Transverse colon (tissue), 4 donors: ENCODE data around the gene NT5C1A. TPM values are rescaled to one million over a fixed set of nuclear protein-coding genes. Genes with fewer than 3 reads are reported as not detected.

Source experiments
- DNase-seq: peaks from one replicate; pipeline ENCODE4 v3.0.0-alpha.2; 2019
- H3K27ac ChIP-seq, 4 donors: fragments of 200-600 bp; sonication (generic); 2 replicates each; pipeline ENCODE4 v1.5.1; 2016 to 2018; ENCODE audit warnings: inconsistent platforms in 4 of 4
- H3K27me3 ChIP-seq: fragments of 200-600 bp; sonication (generic); 2 replicates; pipeline ENCODE4 v1.5.1; 2017; ENCODE audit warnings: inconsistent platforms
- H3K36me3 ChIP-seq, 4 donors: fragments of 200-600 bp; sonication (generic); 2 replicates each; pipeline ENCODE4 v1.5.1; 2017 to 2019; ENCODE audit warnings: inconsistent platforms in 4 of 4
- H3K4me1 ChIP-seq, 4 donors: fragments of 200-600 bp; sonication (generic); 2 replicates each; pipeline ENCODE4 v1.5.1; 2017 to 2020; ENCODE audit warnings: inconsistent platforms in 4 of 4
- H3K4me3 ChIP-seq, 4 donors: fragments of 200-600 bp; sonication (generic); 1 replicate in 1 of 4; 2 replicates in 3 of 4; pipeline versions ENCODE4 v1.5.1 to v1.6.1; 2017 to 2019; ENCODE audit warnings: inconsistent platforms in 4 of 4
- H3K9me3 ChIP-seq, 2 donors: fragments of 200-600 bp; sonication (generic); 2 replicates each; pipeline ENCODE4 v1.5.1; 2017 to 2019; ENCODE audit warnings: inconsistent platforms in 2 of 2
- EP300 ChIP-seq: sonication (generic); formaldehyde crosslinking; IDR thresholded peaks from one replicate; pipeline ENCODE4 v1.6.1; 2017; ENCODE audit warnings: antibody characterized with exemption, low read depth
- POLR2A ChIP-seq: fragments of 450-650 bp; IDR thresholded peaks from one replicate; pipeline ENCODE4 v1.6.1; 2016; ENCODE audit warnings: antibody characterized with exemption, mild to moderate bottlenecking, moderate library complexity
- POLR2AphosphoS5 ChIP-seq, 3 donors: sonication (generic); formaldehyde crosslinking; IDR thresholded peaks; one replicate each; pipeline ENCODE4 v1.6.1; 2016; ENCODE audit warnings: antibody characterized with exemption in 3 of 3
- WGBS, 2 donors: methylation state at CpG; one replicate each; pipeline ENCODE4 v1.1.5; 2018; ENCODE audit warnings: low coverage in 1 of 2; 5-methylcytosine and 5-hydroxymethylcytosine counted together
- in situ Hi-C, 4 donors: fragments of 200-750 bp; cut with MboI; loops; one replicate each; pipeline versions ENCODE4 v1.15.0 to v1.15.1; 2017; ENCODE audit warnings: low sequenced_read_pairs in 3 of 4, low pct_ligation_motif_present in 1 of 4, low pct_unique_long_range_greater_than_20kb in 1 of 4
- intact Hi-C: fragments of 100-400 bp; cut with DNase I; formaldehyde crosslinking; loops from one replicate; pipeline ENCODE4 v1.15.1; 2023; ENCODE audit warnings: low total_unique reads
- total RNA-seq, 4 donors: library from RNA; depleted of rRNA; stranded (reverse); fragments of >200 nt; gene quantifications; one replicate each; pipeline ENCODE4 v1.1.0, GENCODE V29; 2016
- TF ChIP-seq, protein P1 (sequence below), 5 experiments: fragments of 200-600 bp in 3 of 5; fragments of 450-650 bp in 2 of 5; sonication (generic) in 3 of 5; IDR thresholded peaks; 1 replicate in 2 of 5; 2 replicates in 3 of 5; pipeline ENCODE4 v1.5.1; 2016 to 2017; ENCODE audit warnings: antibody characterized with exemption in 5 of 5, inconsistent platforms in 3 of 5, mild to moderate bottlenecking in 2 of 5, moderate library complexity in 1 of 5

NT5C1A gene
- total RNA-seq, 4 donors from 2014 or later: not detected

DNA sequence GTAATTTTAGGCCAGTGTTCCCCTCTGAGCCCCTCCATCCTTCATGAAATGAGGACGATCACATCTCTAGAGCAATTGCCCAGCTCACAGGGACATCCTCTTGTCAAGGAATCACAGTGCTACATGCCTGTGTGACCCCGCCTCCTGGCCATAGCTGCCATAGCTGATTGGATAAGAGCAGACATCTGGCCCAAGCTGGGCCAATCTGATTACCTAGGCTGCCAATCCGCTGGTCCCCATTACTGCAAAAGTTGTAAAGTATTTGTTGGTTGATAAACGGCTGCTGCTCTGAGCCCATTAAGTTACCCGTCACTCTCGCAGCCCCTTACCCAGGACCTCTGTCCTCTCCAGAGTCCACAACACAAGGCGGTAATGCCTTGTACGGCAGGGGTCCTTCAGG is 8.3 kb downstream of the NT5C1A start:
- Histone ChIP-seq H3K36me3 (no peaks in the 10 kb centered on the region), H3K27ac (no peak overlapping the region), H3K4me1 (no peaks in the 10 kb centered on the region), H3K27me3 (peaks cover 11% of the 10 kb centered on the region), H3K4me3 (no peak overlapping the region), H3K9me3 (no peaks in the 10 kb centered on the region)
- TF ChIP-seq POLR2AphosphoS5 (IDR thresholded peaks at IDR 0.05): no peak
- no peak for TF ChIP-seq POLR2A
- TF ChIP-seq, protein P1, sequence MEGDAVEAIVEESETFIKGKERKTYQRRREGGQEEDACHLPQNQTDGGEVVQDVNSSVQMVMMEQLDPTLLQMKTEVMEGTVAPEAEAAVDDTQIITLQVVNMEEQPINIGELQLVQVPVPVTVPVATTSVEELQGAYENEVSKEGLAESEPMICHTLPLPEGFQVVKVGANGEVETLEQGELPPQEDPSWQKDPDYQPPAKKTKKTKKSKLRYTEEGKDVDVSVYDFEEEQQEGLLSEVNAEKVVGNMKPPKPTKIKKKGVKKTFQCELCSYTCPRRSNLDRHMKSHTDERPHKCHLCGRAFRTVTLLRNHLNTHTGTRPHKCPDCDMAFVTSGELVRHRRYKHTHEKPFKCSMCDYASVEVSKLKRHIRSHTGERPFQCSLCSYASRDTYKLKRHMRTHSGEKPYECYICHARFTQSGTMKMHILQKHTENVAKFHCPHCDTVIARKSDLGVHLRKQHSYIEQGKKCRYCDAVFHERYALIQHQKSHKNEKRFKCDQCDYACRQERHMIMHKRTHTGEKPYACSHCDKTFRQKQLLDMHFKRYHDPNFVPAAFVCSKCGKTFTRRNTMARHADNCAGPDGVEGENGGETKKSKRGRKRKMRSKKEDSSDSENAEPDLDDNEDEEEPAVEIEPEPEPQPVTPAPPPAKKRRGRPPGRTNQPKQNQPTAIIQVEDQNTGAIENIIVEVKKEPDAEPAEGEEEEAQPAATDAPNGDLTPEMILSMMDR (IDR thresholded peaks at IDR 0.05): no peak
- TF ChIP-seq EP300: no peak
- in situ Hi-C loops: no loop called here
- intact Hi-C loops: no loop called here
- WGBS, 2 donors: 86% methylated on average over 7 of the region's 8 CpGs; no CpG with 5 or more reads in 1 of the 2 donors
- no peak for DNase-seq

DNA sequence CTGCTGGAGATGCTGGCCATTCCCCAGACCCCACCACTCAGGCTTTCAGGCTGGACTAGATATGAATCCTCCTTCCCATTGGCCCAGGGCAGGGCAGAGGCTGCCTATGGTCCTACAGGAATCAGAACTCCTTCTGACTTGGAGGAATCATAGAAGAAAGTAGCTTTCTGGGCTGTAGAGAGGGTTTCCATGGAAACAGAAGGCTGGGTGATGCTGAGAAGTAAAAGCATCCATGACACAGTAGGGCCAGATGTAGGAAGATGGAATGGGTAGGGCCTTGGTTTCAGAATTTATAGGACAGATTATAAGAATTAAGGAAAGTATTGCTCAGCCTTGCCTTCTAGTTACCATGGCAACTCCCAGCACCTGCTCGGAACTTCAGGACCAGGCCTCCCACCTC is 9.0 kb downstream of the NT5C1A start:
- no peak for DNase-seq
- no peaks in the 10 kb centered on the region for H3K9me3 ChIP-seq
- in situ Hi-C loops: no loop called here
- H3K27me3 ChIP-seq: peaks cover 6% of the 10 kb centered on the region
- no peak overlapping the region for H3K4me3 ChIP-seq
- H3K4me1 ChIP-seq: no peaks in the 10 kb centered on the region
- WGBS, 2 donors: 71 to 88% methylated on average over 1 of the region's 1 CpG
- no peak overlapping the region for H3K27ac ChIP-seq
- intact Hi-C loops: no loop called here
- TF ChIP-seq, protein P1 (IDR thresholded peaks at IDR 0.05): no peak
- no peak for TF ChIP-seq POLR2A
- TF ChIP-seq POLR2AphosphoS5 (IDR thresholded peaks at IDR 0.05): no peak
- no peak for TF ChIP-seq EP300
- H3K36me3 ChIP-seq: no peaks in the 10 kb centered on the region

DNA sequence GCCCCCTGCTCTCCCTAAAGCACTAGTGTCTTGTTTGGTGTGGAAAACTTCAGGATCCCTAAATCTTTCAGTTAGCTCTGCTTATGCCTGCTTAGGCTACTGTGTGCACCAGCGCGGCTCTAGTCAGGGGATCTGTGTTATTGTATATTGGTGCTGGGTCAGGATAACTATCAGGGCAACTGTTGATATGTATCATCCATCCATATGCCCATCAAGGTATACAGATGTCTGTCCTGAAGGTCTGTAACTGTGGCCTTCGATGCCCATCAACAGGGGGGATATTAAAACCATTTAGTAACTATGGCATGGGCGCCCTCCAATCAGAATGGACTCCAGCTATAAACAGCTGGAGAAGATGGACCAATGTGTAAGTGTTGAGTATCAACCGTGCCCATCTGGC is 12.4 kb downstream of the NT5C1A start:
- Histone ChIP-seq H3K36me3 (no peaks in the 10 kb centered on the region), H3K4me3 (no peak overlapping the region), H3K4me1 (no peaks in the 10 kb centered on the region), H3K27ac (no peak overlapping the region), H3K27me3 (peaks cover 7% of the 10 kb centered on the region), H3K9me3 (no peaks in the 10 kb centered on the region)
- no peak for DNase-seq
- WGBS, 2 donors: 83% methylated on average over 5 of the region's 5 CpGs; no CpG with 5 or more reads in 1 of the 2 donors
- TF ChIP-seq EP300 (no peak), POLR2AphosphoS5 (IDR thresholded peaks at IDR 0.05) (no peak), POLR2A (no peak)
- TF ChIP-seq, protein P1 (IDR thresholded peaks at IDR 0.05): no peak
- intact Hi-C loops (no loop called here), in situ Hi-C loops (loop anchor here in 2 of 4 donors (5.0 to 10.0 kb wide), 2 partner anchors 55 to 57 kb away; no protein-coding TSS in a partner anchor)

DNA sequence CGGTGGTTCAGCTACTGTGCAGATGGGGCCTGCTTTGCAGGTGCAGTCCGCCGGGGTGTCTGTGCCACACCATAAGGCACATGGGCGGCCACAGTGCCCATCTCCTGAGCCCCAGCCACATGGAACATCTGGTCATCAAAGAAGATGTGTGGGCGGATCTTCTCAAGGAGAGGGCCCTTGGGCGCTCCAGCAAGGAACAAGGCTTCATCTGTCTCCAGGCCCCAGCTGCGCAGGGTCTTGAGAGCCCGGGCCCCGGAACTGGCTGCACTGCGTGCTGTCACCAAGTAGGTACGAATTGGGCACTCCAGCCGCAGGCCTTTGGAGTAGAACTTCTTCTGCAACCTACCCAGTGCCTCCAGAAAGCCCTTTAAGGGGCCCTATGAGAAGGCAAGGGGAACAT is 12.8 kb downstream of the NT5C1A start:
- Histone ChIP-seq H3K9me3 (no peaks in the 10 kb centered on the region), H3K27ac (no peak overlapping the region), H3K4me3 (no peak overlapping the region), H3K27me3 (peaks cover 11% of the 10 kb centered on the region), H3K36me3 (no peaks in the 10 kb centered on the region), H3K4me1 (no peaks in the 10 kb centered on the region)
- in situ Hi-C loops (loop anchor here in 2 of 4 donors (5.0 to 10.0 kb wide), 2 partner anchors 54 to 57 kb away; no protein-coding TSS in a partner anchor), intact Hi-C loops (no loop called here)
- no peak for TF ChIP-seq EP300
- no peak for TF ChIP-seq POLR2A
- TF ChIP-seq, protein P1 (IDR thresholded peaks at IDR 0.05): no peak
- no peak for TF ChIP-seq POLR2AphosphoS5 (IDR thresholded peaks at IDR 0.05)
- no peak for DNase-seq
- 71 to 96% methylated on average over 1 to 12 of the region's 12 CpGs for WGBS, 2 donors
